H9 (cell line): ENCODE results near the gene KRTAP12-4. TPM values are rescaled to one million over a fixed set of nuclear protein-coding genes. Genes with fewer than 3 reads are reported as not detected.
A peak's percentile ranks its signal among the peaks of the same experiment; 100 is the strongest.
"Not testable (repeated sequence)": the region's sequence is repeated elsewhere in the genome, so short reads cannot be mapped to it uniquely, and the experiment has no call there.

Experiments
- DNase-seq: peaks from one replicate; pipeline ENCODE4 v3.0.0-alpha.2; 2017
- H2AFZ ChIP-seq: one replicate; pipeline ENCODE4 v1.6.1; 2013; ENCODE audit warnings: mild to moderate bottlenecking, low read length, control low read depth, moderate library complexity
- H2AK5ac ChIP-seq: 2 replicates; pipeline ENCODE4 v1.6.1; 2013; ENCODE audit warnings: low read length, control low read depth, mixed read lengths; ENCODE audit not compliant: insufficient read length
- H2BK120ac ChIP-seq: one replicate; pipeline ENCODE4 v1.6.1; 2013; ENCODE audit warnings: low read depth, mild to moderate bottlenecking, low read length, control low read depth, inconsistent platforms; ENCODE audit not compliant: poor library complexity, severe bottlenecking
- H2BK12ac ChIP-seq: 2 replicates; pipeline ENCODE4 v1.6.1; 2013; ENCODE audit warnings: low read length, control low read depth, mixed read lengths, low read depth; ENCODE audit not compliant: insufficient read length
- H2BK15ac ChIP-seq: 2 replicates; pipeline ENCODE4 v1.6.1; 2013; ENCODE audit warnings: low read depth, low read length, control low read depth
- H2BK20ac ChIP-seq: one replicate; pipeline ENCODE4 v1.6.1; 2013; ENCODE audit warnings: low read depth, mild to moderate bottlenecking, low read length, control low read depth, inconsistent platforms; ENCODE audit not compliant: poor library complexity, severe bottlenecking
- H2BK5ac ChIP-seq: 2 replicates; pipeline ENCODE4 v1.6.1; 2013; ENCODE audit warnings: low read length, control low read depth, mixed read lengths; ENCODE audit not compliant: insufficient read length
- H3K14ac ChIP-seq: 2 replicates; pipeline ENCODE4 v1.6.1; 2013; ENCODE audit warnings: low read length, control low read depth; ENCODE audit not compliant: insufficient read depth
- H3K18ac ChIP-seq: 2 replicates; pipeline ENCODE4 v1.6.1; 2013; ENCODE audit warnings: low read depth, mild to moderate bottlenecking, mixed read lengths, low read length, control low read depth; ENCODE audit not compliant: insufficient read length
- H3K23ac ChIP-seq: 2 replicates; pipeline ENCODE4 v1.6.1; 2013; ENCODE audit warnings: low read length, control low read depth, mixed read lengths, low read depth; ENCODE audit not compliant: insufficient read length
- H3K23me2 ChIP-seq: 2 replicates; pipeline ENCODE4 v1.6.1; 2013; ENCODE audit warnings: low read depth, mild to moderate bottlenecking, mixed read lengths, low read length, control low read depth; ENCODE audit not compliant: insufficient read length, poor library complexity, severe bottlenecking
- H3K27ac ChIP-seq: 2 replicates; pipeline ENCODE4 v1.5.1; 2013; ENCODE audit warnings: low read length, control low read depth, mixed read lengths, low read depth; ENCODE audit not compliant: insufficient read length
- H3K27me3 ChIP-seq: 2 replicates; pipeline ENCODE4 v1.6.1; 2013; ENCODE audit warnings: low read length, control low read depth, inconsistent platforms; ENCODE audit not compliant: insufficient read depth
- H3K4ac ChIP-seq: 2 replicates; pipeline ENCODE4 v1.6.1; 2013; ENCODE audit warnings: low read depth, mild to moderate bottlenecking, control low read depth, inconsistent platforms, low read length, moderate library complexity
- H3K4me1 ChIP-seq: 2 replicates; pipeline ENCODE4 v1.6.1; 2013; ENCODE audit warnings: low read length, control low read depth, inconsistent platforms; ENCODE audit not compliant: insufficient read depth
- H3K4me2 ChIP-seq: 2 replicates; pipeline ENCODE4 v1.6.1; 2013; ENCODE audit warnings: low read length, control low read depth, mixed read lengths; ENCODE audit not compliant: insufficient read length, insufficient read depth
- H3K56ac ChIP-seq: 2 replicates; pipeline ENCODE4 v1.6.1; 2013; ENCODE audit warnings: low read depth, mild to moderate bottlenecking, mixed read lengths, low read length, control low read depth; ENCODE audit not compliant: insufficient read length
- H3K79me1 ChIP-seq: 2 replicates; pipeline ENCODE4 v1.6.1; 2013; ENCODE audit warnings: low read depth, mild to moderate bottlenecking, moderate library complexity, low read length, control low read depth, inconsistent platforms; ENCODE audit not compliant: insufficient read depth, poor library complexity, severe bottlenecking
- H3K79me2 ChIP-seq: 2 replicates; pipeline ENCODE4 v1.6.1; 2013; ENCODE audit warnings: low read length, control low read depth, inconsistent platforms; ENCODE audit not compliant: insufficient read depth
- H3K9ac ChIP-seq: 2 replicates; pipeline ENCODE4 v1.6.1; 2013; ENCODE audit warnings: low read length, control low read depth, mixed read lengths; ENCODE audit not compliant: insufficient read length; ENCODE audit errors: extremely low read depth
- H3K9me3 ChIP-seq: one replicate; pipeline ENCODE4 v1.6.1; 2013; ENCODE audit warnings: low read depth, low read length, inconsistent platforms; ENCODE audit not compliant: control insufficient read depth
- H3T11ph ChIP-seq: one replicate; pipeline ENCODE4 v1.6.1; 2013; ENCODE audit warnings: mild to moderate bottlenecking, low read length, control low read depth, inconsistent platforms
- H4K20me1 ChIP-seq: one replicate; pipeline ENCODE4 v1.6.1; 2013; ENCODE audit not compliant: control insufficient read depth, insufficient read length, insufficient read depth
- H4K5ac ChIP-seq: 2 replicates; pipeline ENCODE4 v1.6.1; 2013; ENCODE audit warnings: low read depth, mild to moderate bottlenecking, mixed read lengths, low read length, control low read depth; ENCODE audit not compliant: insufficient read length
- H4K8ac ChIP-seq: replicated peaks from 2 replicates; pipeline ENCODE4 v1.6.1; 2013; ENCODE audit warnings: low read length, control low read depth, mixed read lengths, low read depth; ENCODE audit not compliant: insufficient read length
- H4K91ac ChIP-seq: 2 replicates; pipeline ENCODE4 v1.6.1; 2013; ENCODE audit warnings: low read depth, mild to moderate bottlenecking, moderate library complexity, mixed read lengths, low read length, control low read depth; ENCODE audit not compliant: insufficient read length
- H3K27ac Mint-ChIP-seq, 3 experiments: 2 replicates in 2 of 3; 3 replicates in 1 of 3; pipeline ENCODE4 v1.8.0; 2020 to 2021; ENCODE audit warnings: mixed read lengths in 3 of 3, mild to moderate bottlenecking in 1 of 3, moderate library complexity in 1 of 3
- H3K27me3 Mint-ChIP-seq: 2 replicates; pipeline ENCODE4 v1.8.0; 2021; ENCODE audit warnings: low read depth, mild to moderate bottlenecking, moderate library complexity, mixed read lengths
- H3K36me3 Mint-ChIP-seq, 3 experiments: 2 replicates in 2 of 3; 3 replicates in 1 of 3; pipeline ENCODE4 v1.8.0; 2020 to 2021; ENCODE audit warnings: low read depth in 3 of 3, mixed read lengths in 3 of 3; ENCODE audit not compliant: insufficient read depth in 1 of 3
- H3K4me1 Mint-ChIP-seq, 2 experiments: 2 replicates each; pipeline ENCODE4 v1.8.0; 2020; ENCODE audit warnings: mixed read lengths in 2 of 2
- H3K4me3 Mint-ChIP-seq, 2 experiments: 2 replicates in 1 of 2; 3 replicates in 1 of 2; pipeline ENCODE4 v1.8.0; 2020 to 2021; ENCODE audit warnings: mild to moderate bottlenecking in 2 of 2, mixed read lengths in 2 of 2, moderate library complexity in 1 of 2
- H3K9me3 Mint-ChIP-seq, 2 experiments: 2 replicates in 1 of 2; 3 replicates in 1 of 2; pipeline ENCODE4 v1.8.0; 2020; ENCODE audit warnings: mild to moderate bottlenecking in 2 of 2, mixed read lengths in 2 of 2, moderate library complexity in 1 of 2
- WGBS: extraction: QIAGEN DNeasy Blood & Tissue Kit; methylation state at CpG from one replicate; pipeline ENCODE4 v1.1.7; 2013; ENCODE audit warnings: missing lambda C conversion rate, low lambda C conversion rate, mixed read lengths; ENCODE audit not compliant: insufficient read length; ENCODE audit errors: extremely low coverage; 5-methylcytosine and 5-hydroxymethylcytosine counted together
- total RNA-seq: library from RNA; stranded (reverse); gene quantifications from 2 replicates; pipeline ENCODE4 v1.2.1, GENCODE V29; 2021

KRTAP12-4 gene
- total RNA-seq, 1 experiment from 2014 or later, result not detected

- H3K56ac ChIP-seq, H3K18ac ChIP-seq, H4K91ac ChIP-seq, H3K9ac ChIP-seq, H3K14ac ChIP-seq, H4K5ac ChIP-seq, H3K4me1 ChIP-seq, H2AK5ac ChIP-seq, H3K79me1 ChIP-seq, H3K4me2 ChIP-seq, H3K27ac ChIP-seq, H2BK120ac ChIP-seq, H2BK12ac ChIP-seq, H2AFZ ChIP-seq, H3K23me2 ChIP-seq, DNase-seq, H2BK15ac ChIP-seq, H3K4me1 Mint-ChIP-seq, H3T11ph ChIP-seq, H3K27me3 ChIP-seq, H3K4me3 Mint-ChIP-seq, H3K4ac ChIP-seq, H3K9me3 ChIP-seq, H4K20me1 ChIP-seq, H3K79me2 ChIP-seq, H3K23ac ChIP-seq, H2BK5ac ChIP-seq, H4K8ac ChIP-seq, H2BK20ac ChIP-seq: not testable (repeated sequence)
- WGBS, result no CpG with 5 or more reads among the region's 20 CpGs
- H3K27ac Mint-ChIP-seq, result peak overlapping the region in 2 of 3 experiments; percentile 56 to 57; a peak in 2 of 7 replicates
- peaks cover 14 to 38% (median 23%) of the 10 kb centered on the region in 3 experiments; a peak in 6 of 7 replicates for H3K36me3 Mint-ChIP-seq
- H3K9me3 Mint-ChIP-seq, result peaks cover 41 to 44% of the 10 kb centered on the region in 2 experiments
- peaks cover 13% of the 10 kb centered on the region for H3K27me3 Mint-ChIP-seq
Measured at GRCh38 chr21:44627181-44627822, 27.2 kb downstream of the KRTAP12-4 start.
